NT2/D1 (cell line): Measurements from ENCODE around the gene NOX5.

ENCODE experiments used
- SUZ12 ChIP-seq: IDR thresholded peaks from 2 replicates; pipeline ENCODE4 v1.6.1; 2011; ENCODE audit not compliant: insufficient read length, insufficient read depth; ENCODE audit errors: extremely low read depth
- YY1 ChIP-seq: IDR thresholded peaks from 2 replicates; pipeline ENCODE4 v1.6.1; 2011; ENCODE audit not compliant: insufficient read length, insufficient read depth
- ZNF274 ChIP-seq: IDR thresholded peaks from 2 replicates; pipeline ENCODE4 v1.6.1; 2011; ENCODE audit warnings: mild to moderate bottlenecking, low read depth, low read length

DNA sequence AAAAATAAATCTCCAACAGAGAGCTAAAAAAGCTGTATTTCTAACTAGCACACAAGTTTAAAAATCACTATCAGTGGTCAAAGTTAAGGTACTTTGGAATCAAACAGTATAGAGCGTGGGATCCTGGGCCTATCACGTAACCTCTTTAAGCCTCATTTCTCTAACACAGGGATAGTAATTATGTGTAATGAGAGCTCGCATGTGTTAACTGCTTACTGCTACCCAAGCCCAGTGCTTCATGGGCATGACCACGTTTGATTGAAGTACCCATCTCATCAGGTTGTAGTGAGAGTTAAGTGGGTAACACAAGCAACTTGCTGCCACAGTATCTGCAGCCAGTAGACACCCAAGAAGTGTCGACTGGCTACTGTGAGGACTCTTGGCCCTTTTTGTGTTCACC is 28.2 kb upstream of the NOX5 start:
- TF ChIP-seq SUZ12: no peak
- TF ChIP-seq YY1: no peak
- no peak for TF ChIP-seq ZNF274
